Liver (tissue), 9 donors: Measurements from ENCODE around the gene FBXW4. TPM values are rescaled to one million over a fixed set of nuclear protein-coding genes. Genes with fewer than 3 reads are reported as not detected.

Experiments used
- DNase-seq: peaks from one replicate; pipeline ENCODE4 v3.0.0-alpha.2; 2017; ENCODE audit warnings: low spot score
- H3K27ac ChIP-seq, 2 donors: one replicate each; pipeline ENCODE4 v1.7.0; 2013; ENCODE audit warnings: inconsistent platforms in 2 of 2, low read length in 2 of 2, control low read depth in 1 of 2, low read depth in 1 of 2, mild to moderate bottlenecking in 1 of 2
- H3K27me3 ChIP-seq, 4 donors: one replicate each; pipeline versions ENCODE4 v1.6.1 to v1.7.0; 2013; ENCODE audit warnings: low read length in 3 of 4, inconsistent platforms in 1 of 4, mild to moderate bottlenecking in 1 of 4, moderate library complexity in 1 of 4; ENCODE audit not compliant: control insufficient read depth in 4 of 4, insufficient read depth in 4 of 4
- H3K36me3 ChIP-seq, 4 donors: one replicate each; pipeline versions ENCODE4 v1.6.1 to v1.7.0; 2013; ENCODE audit warnings: low read length in 3 of 4, mild to moderate bottlenecking in 3 of 4, low read depth in 1 of 4, moderate library complexity in 1 of 4; ENCODE audit not compliant: control insufficient read depth in 4 of 4, insufficient read depth in 3 of 4
- H3K4me1 ChIP-seq, 4 donors: one replicate each; pipeline versions ENCODE4 v1.6.1 to v1.7.0; 2013; ENCODE audit warnings: low read length in 3 of 4, mild to moderate bottlenecking in 3 of 4, moderate library complexity in 1 of 4; ENCODE audit not compliant: control insufficient read depth in 4 of 4, insufficient read depth in 4 of 4
- H3K4me3 ChIP-seq, 3 donors: one replicate each; pipeline versions ENCODE4 v1.6.1 to v1.7.0; 2013; ENCODE audit warnings: low read length in 3 of 3, control low read depth in 1 of 3, low read depth in 1 of 3, mild to moderate bottlenecking in 1 of 3
- H3K9ac ChIP-seq, 2 donors: one replicate each; pipeline ENCODE4 v1.7.0; 2013; ENCODE audit warnings: low read length in 2 of 2, mild to moderate bottlenecking in 2 of 2, moderate library complexity in 2 of 2, control low read depth in 1 of 2, low read depth in 1 of 2
- H3K9me3 ChIP-seq, 4 donors: one replicate each; pipeline versions ENCODE4 v1.6.1 to v1.7.0; 2013; ENCODE audit warnings: low read length in 3 of 4; ENCODE audit not compliant: control insufficient read depth in 4 of 4
- EGR1 ChIP-seq, 2 donors: IDR thresholded peaks; 2 replicates each; pipeline ENCODE4 v1.6.1; 2016 to 2018; ENCODE audit warnings: antibody characterized with exemption in 2 of 2, low read depth in 2 of 2
- FOXA1 ChIP-seq: IDR thresholded peaks from 2 replicates; pipeline ENCODE4 v1.6.1; 2016; ENCODE audit warnings: antibody characterized with exemption
- FOXA2 ChIP-seq: IDR thresholded peaks from 2 replicates; pipeline ENCODE4 v1.6.1; 2016; ENCODE audit warnings: antibody characterized with exemption
- GABPA ChIP-seq, 2 donors: IDR thresholded peaks in 1 of 2; conservative IDR thresholded peaks in 1 of 2; 2 replicates each; pipeline ENCODE4 v1.6.1; 2016; ENCODE audit warnings: antibody characterized with exemption in 2 of 2, mild to moderate bottlenecking in 1 of 2, moderate library complexity in 1 of 2
- HNF4A ChIP-seq, 2 donors: conservative IDR thresholded peaks; 2 replicates each; pipeline ENCODE4 v1.6.1; 2016; ENCODE audit warnings: antibody characterized with exemption in 2 of 2, mild to moderate bottlenecking in 2 of 2
- HNF4G ChIP-seq: IDR thresholded peaks from 2 replicates; pipeline ENCODE4 v1.6.1; 2016; ENCODE audit warnings: antibody characterized with exemption
- JUND ChIP-seq, 2 donors: IDR thresholded peaks; 2 replicates each; pipeline ENCODE4 v1.6.1; 2016; ENCODE audit warnings: antibody characterized with exemption in 2 of 2
- NR2F2 ChIP-seq: IDR thresholded peaks from 2 replicates; pipeline ENCODE4 v1.6.1; 2016; ENCODE audit warnings: antibody characterized with exemption
- RAD21 ChIP-seq, 2 donors: IDR thresholded peaks; 2 replicates each; pipeline ENCODE4 v1.6.1; 2016; ENCODE audit warnings: antibody characterized with exemption in 2 of 2, mild to moderate bottlenecking in 2 of 2
- RXRA ChIP-seq, 2 donors: IDR thresholded peaks; 2 replicates each; pipeline ENCODE4 v1.6.1; 2017 to 2018; ENCODE audit warnings: antibody characterized with exemption in 2 of 2, mild to moderate bottlenecking in 1 of 2
- SP1 ChIP-seq: IDR thresholded peaks from 2 replicates; pipeline ENCODE4 v1.6.1; 2018; ENCODE audit warnings: antibody characterized with exemption, mild to moderate bottlenecking
- TAF1 ChIP-seq: conservative IDR thresholded peaks from 2 replicates; pipeline ENCODE4 v1.6.1; 2016; ENCODE audit warnings: antibody characterized with exemption, mild to moderate bottlenecking
- YY1 ChIP-seq: IDR thresholded peaks from 2 replicates; pipeline ENCODE4 v1.6.1; 2016; ENCODE audit warnings: antibody characterized with exemption, mild to moderate bottlenecking
- WGBS: extraction: QIAGEN DNeasy Blood & Tissue Kit; methylation state at CpG from one replicate; pipeline ENCODE4 v1.1.7; 2013; 5-methylcytosine and 5-hydroxymethylcytosine counted together
- polyA plus RNA-seq, 2 donors: library from polyadenylated mRNA; stranded (reverse) in 1 of 2; unstranded in 1 of 2; fragments of 200-250 nt in 1 of 2; fragments of >200 nt in 1 of 2; fragmentation: Nextera tagmentation in 1 of 2; extraction: Ambion mirVana in 1 of 2; gene quantifications; one replicate each; pipeline versions ENCODE4 v1.2.1 to v1.2.3, GENCODE V29; 2013 to 2015
- total RNA-seq, 2 donors: library from RNA; depleted of rRNA; stranded (reverse); fragments of >200 nt; gene quantifications; one replicate each; pipeline ENCODE4 v1.2.3, GENCODE V29; 2014
- TF ChIP-seq, protein P1 (sequence below): IDR thresholded peaks from 2 replicates; pipeline ENCODE4 v1.6.1; 2016; ENCODE audit warnings: antibody characterized with exemption
- TF ChIP-seq, protein P2 (sequence below): IDR thresholded peaks from 2 replicates; pipeline ENCODE4 v1.6.1; 2016; ENCODE audit warnings: antibody characterized with exemption
- TF ChIP-seq, protein P3 (sequence below): IDR thresholded peaks from 2 replicates; pipeline ENCODE4 v1.6.1; 2016; ENCODE audit warnings: antibody characterized with exemption, mild to moderate bottlenecking
- TF ChIP-seq, protein P4 (sequence below): fragments of 150-350 bp; IDR thresholded peaks from 2 replicates; pipeline ENCODE4 v1.5.1; 2017; ENCODE audit warnings: improper control_type of control experiment, low read depth, low read length; ENCODE audit not compliant: missing input control
- TF ChIP-seq, protein P5 (sequence below): IDR thresholded peaks from 2 replicates; pipeline ENCODE4 v1.6.1; 2016; ENCODE audit warnings: antibody characterized with exemption
- donor health status: healthy.
- donor health status: healthy.
- donor health status: healthy.
- donor health status: healthy.
- donor health status: healthy.

FBXW4 gene
- total and polyA plus RNA-seq, 4 donors: 5.4 to 54.1 (median 20.5) TPM

DNA sequence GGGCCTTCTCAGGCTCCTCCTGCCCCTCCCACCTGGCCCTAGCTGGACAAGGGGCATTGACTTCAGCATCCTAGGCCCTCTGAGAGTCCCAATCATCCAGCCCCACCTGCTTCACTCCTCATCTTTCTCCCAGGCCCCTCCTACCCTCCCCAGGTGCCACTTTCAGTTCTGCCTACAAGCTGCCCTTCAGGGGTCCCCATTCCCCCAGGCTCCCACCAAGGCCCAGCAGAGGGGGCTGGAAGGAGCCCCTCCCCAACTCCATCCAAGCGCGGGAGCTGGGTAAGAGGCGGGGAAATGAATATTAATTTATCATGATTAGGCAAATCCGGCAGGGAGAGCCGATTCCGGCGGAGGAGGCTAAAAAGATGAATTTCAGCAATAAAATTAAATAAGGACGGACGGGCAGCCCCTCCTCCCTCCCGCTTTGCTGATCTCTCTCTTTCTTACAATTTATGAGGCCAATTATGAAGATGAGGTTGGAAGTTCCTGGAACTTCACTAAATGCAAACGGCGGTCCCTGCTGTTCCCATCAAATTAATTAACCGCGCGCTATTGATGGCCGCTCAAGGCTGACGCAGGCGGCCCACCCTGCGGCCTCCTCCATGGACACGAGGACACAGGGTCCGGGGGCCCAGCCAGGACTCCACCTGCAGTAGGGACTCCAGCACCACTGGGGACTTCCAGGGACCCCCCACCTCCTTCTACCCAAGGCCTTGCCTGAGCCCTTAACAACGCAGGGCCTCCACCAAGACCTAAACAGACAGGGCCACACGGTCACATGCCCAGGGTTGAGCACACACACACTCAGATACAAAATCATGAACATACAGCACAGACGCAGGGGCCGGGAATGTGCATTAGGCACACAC is 120.9 kb downstream of the FBXW4 start:
- peaks cover 5 to 10% (median 8%) of the 10 kb centered on the region in 4 donors for H3K9me3 ChIP-seq
- no peak for DNase-seq
- no peak overlapping the region for H3K9ac ChIP-seq
- TF ChIP-seq RXRA (IDR thresholded peaks at IDR 0.05): no peak
- TF ChIP-seq, protein P1, sequence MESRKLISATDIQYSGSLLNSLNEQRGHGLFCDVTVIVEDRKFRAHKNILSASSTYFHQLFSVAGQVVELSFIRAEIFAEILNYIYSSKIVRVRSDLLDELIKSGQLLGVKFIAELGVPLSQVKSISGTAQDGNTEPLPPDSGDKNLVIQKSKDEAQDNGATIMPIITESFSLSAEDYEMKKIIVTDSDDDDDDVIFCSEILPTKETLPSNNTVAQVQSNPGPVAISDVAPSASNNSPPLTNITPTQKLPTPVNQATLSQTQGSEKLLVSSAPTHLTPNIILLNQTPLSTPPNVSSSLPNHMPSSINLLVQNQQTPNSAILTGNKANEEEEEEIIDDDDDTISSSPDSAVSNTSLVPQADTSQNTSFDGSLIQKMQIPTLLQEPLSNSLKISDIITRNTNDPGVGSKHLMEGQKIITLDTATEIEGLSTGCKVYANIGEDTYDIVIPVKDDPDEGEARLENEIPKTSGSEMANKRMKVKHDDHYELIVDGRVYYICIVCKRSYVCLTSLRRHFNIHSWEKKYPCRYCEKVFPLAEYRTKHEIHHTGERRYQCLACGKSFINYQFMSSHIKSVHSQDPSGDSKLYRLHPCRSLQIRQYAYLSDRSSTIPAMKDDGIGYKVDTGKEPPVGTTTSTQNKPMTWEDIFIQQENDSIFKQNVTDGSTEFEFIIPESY: no peak
- TF ChIP-seq RAD21 (IDR thresholded peaks at IDR 0.05): no peak
- no peak for TF ChIP-seq HNF4A (conservative IDR thresholded peaks at IDR 0.05)
- TF ChIP-seq, protein P2, sequence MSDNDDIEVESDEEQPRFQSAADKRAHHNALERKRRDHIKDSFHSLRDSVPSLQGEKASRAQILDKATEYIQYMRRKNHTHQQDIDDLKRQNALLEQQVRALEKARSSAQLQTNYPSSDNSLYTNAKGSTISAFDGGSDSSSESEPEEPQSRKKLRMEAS: no peak
- TF ChIP-seq GABPA (IDR thresholded peaks at IDR 0.05 in 1 of 2, conservative IDR thresholded peaks at IDR 0.05 in 1 of 2): no peak
- TF ChIP-seq, protein P3, sequence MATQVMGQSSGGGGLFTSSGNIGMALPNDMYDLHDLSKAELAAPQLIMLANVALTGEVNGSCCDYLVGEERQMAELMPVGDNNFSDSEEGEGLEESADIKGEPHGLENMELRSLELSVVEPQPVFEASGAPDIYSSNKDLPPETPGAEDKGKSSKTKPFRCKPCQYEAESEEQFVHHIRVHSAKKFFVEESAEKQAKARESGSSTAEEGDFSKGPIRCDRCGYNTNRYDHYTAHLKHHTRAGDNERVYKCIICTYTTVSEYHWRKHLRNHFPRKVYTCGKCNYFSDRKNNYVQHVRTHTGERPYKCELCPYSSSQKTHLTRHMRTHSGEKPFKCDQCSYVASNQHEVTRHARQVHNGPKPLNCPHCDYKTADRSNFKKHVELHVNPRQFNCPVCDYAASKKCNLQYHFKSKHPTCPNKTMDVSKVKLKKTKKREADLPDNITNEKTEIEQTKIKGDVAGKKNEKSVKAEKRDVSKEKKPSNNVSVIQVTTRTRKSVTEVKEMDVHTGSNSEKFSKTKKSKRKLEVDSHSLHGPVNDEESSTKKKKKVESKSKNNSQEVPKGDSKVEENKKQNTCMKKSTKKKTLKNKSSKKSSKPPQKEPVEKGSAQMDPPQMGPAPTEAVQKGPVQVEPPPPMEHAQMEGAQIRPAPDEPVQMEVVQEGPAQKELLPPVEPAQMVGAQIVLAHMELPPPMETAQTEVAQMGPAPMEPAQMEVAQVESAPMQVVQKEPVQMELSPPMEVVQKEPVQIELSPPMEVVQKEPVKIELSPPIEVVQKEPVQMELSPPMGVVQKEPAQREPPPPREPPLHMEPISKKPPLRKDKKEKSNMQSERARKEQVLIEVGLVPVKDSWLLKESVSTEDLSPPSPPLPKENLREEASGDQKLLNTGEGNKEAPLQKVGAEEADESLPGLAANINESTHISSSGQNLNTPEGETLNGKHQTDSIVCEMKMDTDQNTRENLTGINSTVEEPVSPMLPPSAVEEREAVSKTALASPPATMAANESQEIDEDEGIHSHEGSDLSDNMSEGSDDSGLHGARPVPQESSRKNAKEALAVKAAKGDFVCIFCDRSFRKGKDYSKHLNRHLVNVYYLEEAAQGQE: no peak
- TF ChIP-seq FOXA2: no peak
- TF ChIP-seq FOXA1: no peak
- TF ChIP-seq JUND (IDR thresholded peaks at IDR 0.05): no peak
- no peak for TF ChIP-seq YY1
- no peak for TF ChIP-seq SP1
- TF ChIP-seq TAF1: no peak
- TF ChIP-seq NR2F2: no peak
- TF ChIP-seq, protein P4, sequence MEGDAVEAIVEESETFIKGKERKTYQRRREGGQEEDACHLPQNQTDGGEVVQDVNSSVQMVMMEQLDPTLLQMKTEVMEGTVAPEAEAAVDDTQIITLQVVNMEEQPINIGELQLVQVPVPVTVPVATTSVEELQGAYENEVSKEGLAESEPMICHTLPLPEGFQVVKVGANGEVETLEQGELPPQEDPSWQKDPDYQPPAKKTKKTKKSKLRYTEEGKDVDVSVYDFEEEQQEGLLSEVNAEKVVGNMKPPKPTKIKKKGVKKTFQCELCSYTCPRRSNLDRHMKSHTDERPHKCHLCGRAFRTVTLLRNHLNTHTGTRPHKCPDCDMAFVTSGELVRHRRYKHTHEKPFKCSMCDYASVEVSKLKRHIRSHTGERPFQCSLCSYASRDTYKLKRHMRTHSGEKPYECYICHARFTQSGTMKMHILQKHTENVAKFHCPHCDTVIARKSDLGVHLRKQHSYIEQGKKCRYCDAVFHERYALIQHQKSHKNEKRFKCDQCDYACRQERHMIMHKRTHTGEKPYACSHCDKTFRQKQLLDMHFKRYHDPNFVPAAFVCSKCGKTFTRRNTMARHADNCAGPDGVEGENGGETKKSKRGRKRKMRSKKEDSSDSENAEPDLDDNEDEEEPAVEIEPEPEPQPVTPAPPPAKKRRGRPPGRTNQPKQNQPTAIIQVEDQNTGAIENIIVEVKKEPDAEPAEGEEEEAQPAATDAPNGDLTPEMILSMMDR: no peak
- TF ChIP-seq HNF4G: no peak
- no peak for TF ChIP-seq EGR1 (IDR thresholded peaks at IDR 0.05; ENCODE audit: low read depth in 2 of 2)
- TF ChIP-seq, protein P5, sequence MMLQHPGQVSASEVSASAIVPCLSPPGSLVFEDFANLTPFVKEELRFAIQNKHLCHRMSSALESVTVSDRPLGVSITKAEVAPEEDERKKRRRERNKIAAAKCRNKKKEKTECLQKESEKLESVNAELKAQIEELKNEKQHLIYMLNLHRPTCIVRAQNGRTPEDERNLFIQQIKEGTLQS: no peak
- peaks cover 0 to 7% (median 1%) of the 10 kb centered on the region in 4 donors for H3K27me3 ChIP-seq
- no peak overlapping the region for H3K27ac ChIP-seq
- peaks cover 0 to 19% (median under 1%) of the 10 kb centered on the region in 4 donors for H3K36me3 ChIP-seq
- WGBS: 94% methylated on average over 25 of the region's 25 CpGs
- H3K4me3 ChIP-seq: no peak overlapping the region
- peaks cover 7 to 16% (median 9%) of the 10 kb centered on the region in 4 donors for H3K4me1 ChIP-seq
